KMS-11 (cell line): Measurements from ENCODE around the gene ARGLU1.

Experiments used
- H2AFZ ChIP-seq: fragments of 200-600 bp; sonication (generic); 2 replicates; pipeline ENCODE4 v1.6.1; 2016; ENCODE audit warnings: antibody characterized with exemption, mixed run types, low read depth
- H3K27ac ChIP-seq: fragments of 200-600 bp; sonication (generic); 2 replicates; pipeline ENCODE4 v1.6.1; 2016; ENCODE audit warnings: mild to moderate bottlenecking, mixed run types
- H3K27me3 ChIP-seq: fragments of 200-600 bp; sonication (generic); 2 replicates; pipeline ENCODE4 v1.6.1; 2017; ENCODE audit warnings: mild to moderate bottlenecking, low read depth, mixed run types, moderate library complexity; ENCODE audit not compliant: insufficient read depth
- H3K36me3 ChIP-seq: fragments of 200-600 bp; sonication (generic); 2 replicates; pipeline ENCODE4 v1.6.1; 2017; ENCODE audit warnings: mild to moderate bottlenecking, mixed run types; ENCODE audit not compliant: insufficient read depth
- H3K4me1 ChIP-seq: fragments of 200-600 bp; sonication (generic); 2 replicates; pipeline ENCODE4 v1.6.1; 2016; ENCODE audit warnings: mild to moderate bottlenecking, low read depth, mixed run types; ENCODE audit not compliant: poor library complexity, severe bottlenecking
- H3K4me2 ChIP-seq: fragments of 200-600 bp; sonication (generic); 2 replicates; pipeline ENCODE4 v1.7.0; 2016; ENCODE audit warnings: mild to moderate bottlenecking, mixed run types
- H3K4me3 ChIP-seq: fragments of 200-600 bp; sonication (generic); IDR thresholded peaks from 2 replicates; pipeline ENCODE4 v1.6.1; 2017; ENCODE audit warnings: low read depth, low read length, mixed read lengths; ENCODE audit not compliant: insufficient read depth
- H3K79me2 ChIP-seq: fragments of 200-600 bp; sonication (generic); 2 replicates; pipeline ENCODE4 v1.6.1; 2016; ENCODE audit warnings: low read depth, mixed run types; ENCODE audit not compliant: insufficient read depth
- H3K9ac ChIP-seq: fragments of 200-600 bp; sonication (generic); 2 replicates; pipeline ENCODE4 v1.6.1; 2016; ENCODE audit warnings: mild to moderate bottlenecking, mixed run types
- H4K20me1 ChIP-seq: fragments of 200-600 bp; sonication (generic); 2 replicates; pipeline ENCODE4 v1.6.1; 2016; ENCODE audit warnings: mild to moderate bottlenecking, mixed run types; ENCODE audit not compliant: insufficient read depth
- TF ChIP-seq, protein P1 (sequence below): fragments of 200-600 bp; sonication (generic); conservative IDR thresholded peaks from 2 replicates; pipeline ENCODE4 v1.6.1; 2017; ENCODE audit warnings: low read depth, mild to moderate bottlenecking, antibody characterized with exemption, low read length, moderate library complexity, mixed read lengths

The ARGLU1 gene

DNA sequence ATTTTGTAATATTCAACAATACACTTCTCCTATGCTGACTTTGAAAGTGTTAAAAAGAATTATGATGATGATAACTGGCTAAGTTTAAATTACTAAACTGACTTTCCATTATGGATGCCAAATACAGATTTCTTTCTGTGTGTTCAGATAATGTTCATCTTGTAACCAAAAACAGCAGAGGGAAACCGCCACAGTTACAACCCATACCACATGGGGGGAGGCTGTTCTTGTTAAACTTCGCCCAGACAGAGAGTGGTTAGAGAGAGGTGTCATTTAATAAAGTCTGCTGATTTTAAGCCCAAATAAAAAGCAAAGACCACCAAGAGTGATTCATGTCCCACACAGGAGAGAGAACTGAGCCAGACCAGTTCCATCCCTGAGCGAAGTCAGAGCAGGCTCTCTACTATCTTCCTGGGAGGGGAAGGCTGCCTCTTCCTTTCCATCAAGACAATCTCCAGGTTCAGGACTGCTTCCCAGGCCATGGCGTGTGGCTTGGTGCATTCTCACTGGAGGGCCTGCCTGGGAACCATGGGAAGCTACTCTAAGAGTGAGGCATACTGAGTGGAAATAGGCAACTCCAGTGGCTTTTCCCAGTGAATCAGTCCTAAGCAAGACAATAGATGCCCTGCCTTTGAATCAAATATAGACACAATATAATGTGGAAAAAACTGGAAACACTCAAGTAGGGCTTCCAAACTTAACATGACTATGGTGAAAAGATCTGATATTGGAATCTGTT is 50.7 kb downstream of the ARGLU1 start:
- Histone ChIP-seq H3K79me2 (no peaks in the 10 kb centered on the region), H3K27ac (no peak overlapping the region), H2AFZ (no peak overlapping the region), H3K36me3 (no peaks in the 10 kb centered on the region), H3K9ac (no peak overlapping the region), H3K4me2 (no peak overlapping the region), H3K4me3 (no peak overlapping the region), H4K20me1 (no peaks in the 10 kb centered on the region), H3K27me3 (no peaks in the 10 kb centered on the region), H3K4me1 (no peaks in the 10 kb centered on the region)
- TF ChIP-seq, protein P1, sequence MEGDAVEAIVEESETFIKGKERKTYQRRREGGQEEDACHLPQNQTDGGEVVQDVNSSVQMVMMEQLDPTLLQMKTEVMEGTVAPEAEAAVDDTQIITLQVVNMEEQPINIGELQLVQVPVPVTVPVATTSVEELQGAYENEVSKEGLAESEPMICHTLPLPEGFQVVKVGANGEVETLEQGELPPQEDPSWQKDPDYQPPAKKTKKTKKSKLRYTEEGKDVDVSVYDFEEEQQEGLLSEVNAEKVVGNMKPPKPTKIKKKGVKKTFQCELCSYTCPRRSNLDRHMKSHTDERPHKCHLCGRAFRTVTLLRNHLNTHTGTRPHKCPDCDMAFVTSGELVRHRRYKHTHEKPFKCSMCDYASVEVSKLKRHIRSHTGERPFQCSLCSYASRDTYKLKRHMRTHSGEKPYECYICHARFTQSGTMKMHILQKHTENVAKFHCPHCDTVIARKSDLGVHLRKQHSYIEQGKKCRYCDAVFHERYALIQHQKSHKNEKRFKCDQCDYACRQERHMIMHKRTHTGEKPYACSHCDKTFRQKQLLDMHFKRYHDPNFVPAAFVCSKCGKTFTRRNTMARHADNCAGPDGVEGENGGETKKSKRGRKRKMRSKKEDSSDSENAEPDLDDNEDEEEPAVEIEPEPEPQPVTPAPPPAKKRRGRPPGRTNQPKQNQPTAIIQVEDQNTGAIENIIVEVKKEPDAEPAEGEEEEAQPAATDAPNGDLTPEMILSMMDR = no peak

DNA sequence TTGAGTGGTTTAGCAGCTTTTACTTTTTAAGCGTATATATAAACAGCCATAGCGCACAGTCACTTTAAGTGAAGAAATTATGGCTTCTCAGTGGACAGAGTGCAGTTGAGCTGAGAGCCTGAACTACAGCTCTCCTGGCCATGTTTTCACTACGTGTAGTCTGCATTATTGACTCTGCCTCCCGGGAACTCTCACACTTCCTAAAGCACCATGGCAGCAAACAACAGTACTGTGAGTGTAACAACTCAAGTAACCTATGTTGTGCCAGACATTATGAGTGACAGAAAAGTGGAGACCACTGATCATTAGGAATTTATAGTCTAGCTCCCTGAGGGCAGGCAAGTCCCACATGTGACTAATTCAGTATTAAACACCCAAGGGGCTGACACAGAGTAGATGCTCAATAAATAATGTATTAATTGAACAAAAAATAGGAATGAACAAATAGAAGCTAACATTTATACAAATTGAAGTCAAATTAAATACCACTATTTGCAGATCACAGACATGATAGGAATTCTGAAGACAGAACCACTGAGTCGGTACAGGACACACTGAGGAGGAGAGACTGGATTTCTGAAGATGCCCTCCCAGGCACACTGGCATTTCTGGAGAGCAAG is 52.2 kb downstream of the ARGLU1 start:
- TF ChIP-seq, protein P1 = no peak
- Histone ChIP-seq H3K27ac (no peak overlapping the region), H3K9ac (no peak overlapping the region), H2AFZ (no peak overlapping the region), H3K27me3 (no peaks in the 10 kb centered on the region), H4K20me1 (no peaks in the 10 kb centered on the region), H3K79me2 (no peaks in the 10 kb centered on the region), H3K4me2 (no peak overlapping the region), H3K4me1 (no peaks in the 10 kb centered on the region), H3K4me3 (no peak overlapping the region), H3K36me3 (no peaks in the 10 kb centered on the region)

DNA sequence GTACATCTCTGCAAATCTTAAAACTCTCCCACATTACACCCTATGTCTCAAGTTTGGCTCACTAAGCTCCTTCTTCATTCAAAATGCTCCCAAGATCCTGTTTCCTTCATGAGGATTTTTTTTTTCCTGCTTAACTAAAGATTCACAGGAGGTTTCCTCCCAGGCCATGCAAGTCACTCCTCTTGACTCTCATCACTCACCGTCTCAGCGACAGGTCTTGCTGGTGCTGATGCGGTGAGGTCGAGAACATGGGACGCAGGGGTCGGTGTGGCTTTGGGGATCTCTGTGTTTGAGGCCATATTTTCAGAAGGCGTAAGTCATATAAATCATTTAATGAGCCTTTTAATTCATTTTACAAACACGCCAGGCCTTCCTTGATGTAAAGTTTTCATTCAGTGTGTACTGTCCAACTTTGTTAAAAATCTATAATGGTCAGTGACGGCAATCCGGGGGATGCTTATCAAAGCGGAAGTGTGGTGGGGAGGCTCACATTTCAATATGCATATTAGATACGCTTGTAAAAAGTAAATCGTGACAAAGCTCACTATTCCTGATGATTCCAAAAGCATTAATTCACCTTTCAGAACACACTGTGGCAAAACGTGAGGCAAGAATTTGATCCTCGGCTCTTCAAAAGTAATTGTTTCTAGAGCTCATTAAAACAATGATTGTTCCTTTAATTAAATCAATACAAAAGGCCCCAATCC is 52.9 kb downstream of the ARGLU1 start:
- H3K27ac ChIP-seq = no peak overlapping the region
- H2AFZ ChIP-seq = no peak overlapping the region
- H3K79me2 ChIP-seq = no peaks in the 10 kb centered on the region
- no peaks in the 10 kb centered on the region for H3K4me1 ChIP-seq
- H3K4me2 ChIP-seq = no peak overlapping the region
- H4K20me1 ChIP-seq = no peaks in the 10 kb centered on the region
- no peaks in the 10 kb centered on the region for H3K36me3 ChIP-seq
- TF ChIP-seq, protein P1 = no peak
- H3K9ac ChIP-seq = no peak overlapping the region
- H3K27me3 ChIP-seq = no peaks in the 10 kb centered on the region
- H3K4me3 ChIP-seq = no peak overlapping the region

DNA sequence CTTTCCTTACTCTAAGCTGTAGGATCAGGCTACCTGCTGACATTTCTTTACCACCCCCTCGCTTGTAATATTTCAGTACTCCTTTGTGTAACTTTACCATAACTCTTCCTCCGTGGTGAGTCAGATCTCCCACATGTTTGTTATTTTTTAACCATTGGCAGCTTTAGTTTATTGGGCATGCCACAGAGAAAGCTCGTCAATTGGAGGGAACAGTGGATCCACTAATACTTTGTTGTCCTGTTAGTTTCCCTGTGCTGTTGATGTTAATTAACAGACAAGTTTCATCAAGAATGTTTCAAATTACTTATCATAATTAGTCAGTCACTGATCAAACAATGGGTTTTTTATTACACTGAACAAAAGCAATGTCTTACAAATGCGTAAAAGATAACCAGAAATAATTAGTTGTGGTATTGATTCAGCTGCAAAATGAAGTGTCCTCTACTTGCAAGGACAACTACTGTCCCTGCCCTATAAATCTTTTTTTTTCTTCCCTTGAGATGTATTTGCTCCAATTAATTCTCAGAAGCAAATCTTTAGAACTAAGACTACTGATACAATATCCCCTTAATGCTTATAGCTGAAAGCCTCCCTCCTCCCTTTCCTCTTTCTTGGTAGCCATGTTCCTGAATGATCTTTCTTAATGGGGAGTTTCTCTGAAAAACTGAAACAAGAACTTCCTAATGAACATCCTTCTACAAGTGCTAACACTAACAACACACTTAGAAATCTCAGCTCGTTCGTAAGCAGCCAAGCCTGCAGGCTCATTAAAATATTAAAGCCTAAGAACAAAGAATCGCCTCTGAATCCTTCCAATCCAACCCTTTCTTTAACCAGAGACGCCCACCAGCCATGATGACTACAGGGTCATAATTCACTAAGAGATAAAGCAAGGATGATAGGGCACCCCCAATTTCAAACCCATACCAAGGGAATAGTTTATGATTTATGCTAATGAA is 54.6 kb downstream of the ARGLU1 start:
- TF ChIP-seq, protein P1 = no peak
- no peak overlapping the region for H3K9ac ChIP-seq
- H2AFZ ChIP-seq = no peak overlapping the region
- no peaks in the 10 kb centered on the region for H4K20me1 ChIP-seq
- H3K36me3 ChIP-seq = no peaks in the 10 kb centered on the region
- H3K27ac ChIP-seq = no peak overlapping the region
- H3K27me3 ChIP-seq = no peaks in the 10 kb centered on the region
- no peak overlapping the region for H3K4me2 ChIP-seq
- H3K79me2 ChIP-seq = no peaks in the 10 kb centered on the region
- no peak overlapping the region for H3K4me3 ChIP-seq
- H3K4me1 ChIP-seq = no peaks in the 10 kb centered on the region
